A549 (cell line): Measurements from ENCODE around the gene DSCAML1. TPM values are rescaled to one million over a fixed set of nuclear protein-coding genes. Genes with fewer than 3 reads are reported as not detected.
A peak's percentile ranks its signal among the peaks of the same experiment; 100 is the strongest.

Experiments used
- ATAC-seq, 2 experiments: fragments of 200-7000 bp in 1 of 2; fragments of >200 bp in 1 of 2; cut with Nextera tagmentation in 1 of 2; cut with Tn5 transposase in 1 of 2; 3 replicates each; pipeline versions ENCODE4 v1.8.0 to v1.9.1; 2018 to 2020; ENCODE audit warnings: mild to moderate bottlenecking in 1 of 2, moderate library complexity in 1 of 2
- CTCF ChIA-PET: fragments of 300-600 bp; sonication (Branson Sonifier 250); formaldehyde crosslinking; extraction: SDS; loops from one replicate; lab custom pipeline; 2021; ENCODE audit warnings: antibody characterized with exemption, inconsistent platforms; lab: Yijun Ruan, JAX
- POLR2A ChIA-PET: fragments of 350-600 bp; formaldehyde crosslinking; extraction: SDS; loops from one replicate; lab custom pipeline; 2021; ENCODE audit warnings: antibody characterized with exemption, inconsistent platforms; lab: Yijun Ruan, JAX
- DNase-seq, 2 experiments: peaks; one replicate each; pipeline versions ENCODE4 v3.0.0 to v3.0.0-alpha.2; 2011 to 2016; ENCODE audit warnings: low read depth in 1 of 2, low spot score in 1 of 2
- FAIRE-seq: peaks from 2 replicates; lab custom pipeline; 2011; peaks lifted over from hg19 to GRCh38; lab: Jason Lieb, UNC
- H3K27ac ChIP-seq, 2 experiments: fragments of >200 bp; sonication (Bioruptor Twin); formaldehyde crosslinking; 3 replicates each; pipeline ENCODE4 v1.5.1; 2016 to 2017
- H3K4me1 ChIP-seq: fragments of >200 bp; sonication (Bioruptor Twin); formaldehyde crosslinking; 3 replicates; pipeline ENCODE4 v1.6.1; 2016
- H3K4me2 ChIP-seq: fragments of >200 bp; sonication (Bioruptor Twin); formaldehyde crosslinking; 3 replicates; pipeline ENCODE4 v1.6.1; 2016
- H3K4me3 ChIP-seq: fragments of >200 bp; sonication (Bioruptor Twin); formaldehyde crosslinking; 3 replicates; pipeline ENCODE4 v1.5.1; 2016
- H3K9me3 ChIP-seq: fragments of >200 bp; sonication (Bioruptor Twin); formaldehyde crosslinking; 3 replicates; pipeline ENCODE4 v1.6.1; 2016
- CEBPB ChIP-seq, 2 experiments: fragments of >200 bp in 1 of 2; sonication (Bioruptor Twin) in 1 of 2; formaldehyde crosslinking in 1 of 2; IDR thresholded peaks; 2 replicates each; pipeline ENCODE4 v1.6.1; 2012 to 2016
- CHD2 ChIP-seq: fragments of 150-350 bp; IDR thresholded peaks from 2 replicates; pipeline ENCODE4 v1.6.1; 2014; ENCODE audit warnings: low read length; ENCODE audit not compliant: partially characterized antibody
- CHD4 ChIP-seq: fragments of 200-600 bp; sonication (generic); IDR thresholded peaks from 2 replicates; pipeline ENCODE4 v1.6.1; 2016; ENCODE audit warnings: antibody characterized with exemption, mild to moderate bottlenecking, borderline replicate concordance
- CTCF ChIP-seq: fragments of >200 bp; sonication (Bioruptor Twin); formaldehyde crosslinking; IDR thresholded peaks from 3 replicates; pipeline ENCODE4 v1.5.1; 2016
- EP300 ChIP-seq, 2 experiments: fragments of >200 bp; sonication (Bioruptor Twin); formaldehyde crosslinking; IDR thresholded peaks; 2 replicates in 1 of 2; 3 replicates in 1 of 2; pipeline ENCODE4 v1.6.1; 2016 to 2017
- FOSB ChIP-seq: fragments of 250-450 bp; sonication (Bioruptor Pico); IDR thresholded peaks from 2 replicates; pipeline ENCODE4 v1.5.0; 2020; ENCODE audit warnings: mild to moderate bottlenecking, moderate library complexity
- FOSL2 ChIP-seq, 2 experiments: fragments of 450-650 bp in 1 of 2; fragments of >200 bp in 1 of 2; sonication (Bioruptor Twin) in 1 of 2; formaldehyde crosslinking; IDR thresholded peaks; 2 replicates each; pipeline versions ENCODE4 v1.5.0 to v1.6.1; 2016 to 2020; ENCODE audit warnings: mild to moderate bottlenecking in 1 of 2, moderate library complexity in 1 of 2
- FOXS1 ChIP-seq: fragments of 250-450 bp; sonication (Bioruptor Pico); IDR thresholded peaks from 2 replicates; pipeline ENCODE4 v1.5.0; 2020; ENCODE audit warnings: mild to moderate bottlenecking, moderate library complexity
- HDAC2 ChIP-seq: fragments of 200-600 bp; sonication (generic); IDR thresholded peaks from 2 replicates; pipeline ENCODE4 v1.6.1; 2016
- HEYL ChIP-seq: fragments of 250-450 bp; sonication (Bioruptor Pico); IDR thresholded peaks from 2 replicates; pipeline ENCODE4 v1.8.0; 2021; ENCODE audit warnings: mild to moderate bottlenecking, moderate library complexity
- HOXA7 ChIP-seq: fragments of 250-450 bp; sonication (Bioruptor Pico); IDR thresholded peaks from 2 replicates; pipeline ENCODE4 v1.5.0; 2020; ENCODE audit warnings: mild to moderate bottlenecking, moderate library complexity
- KDM5A ChIP-seq: fragments of 200-600 bp; sonication (generic); IDR thresholded peaks from 2 replicates; pipeline ENCODE4 v1.6.1; 2016; ENCODE audit warnings: antibody characterized with exemption, mild to moderate bottlenecking
- MYC ChIP-seq: IDR thresholded peaks from 2 replicates; pipeline ENCODE4 v1.6.1; 2012; ENCODE audit warnings: mild to moderate bottlenecking, inconsistent platforms, low read length, improper control_type of control experiment, borderline replicate concordance
- NPAS2 ChIP-seq: fragments of 250-450 bp; sonication (Bioruptor Pico); IDR thresholded peaks from 2 replicates; pipeline ENCODE4 v1.8.0; 2022; ENCODE audit warnings: mild to moderate bottlenecking, moderate library complexity, borderline replicate concordance
- NR3C1 ChIP-seq: fragments of >200 bp; sonication (Bioruptor Twin); formaldehyde crosslinking; IDR thresholded peaks from 3 replicates; pipeline ENCODE4 v1.6.1; 2017
- PHF8 ChIP-seq: fragments of 200-600 bp; sonication (generic); IDR thresholded peaks from 2 replicates; pipeline ENCODE4 v1.6.1; 2016; ENCODE audit warnings: low read depth, mild to moderate bottlenecking, antibody characterized with exemption, moderate library complexity, borderline replicate concordance
- POLR2A ChIP-seq: IDR thresholded peaks from 2 replicates; pipeline ENCODE4 v1.6.1; 2012; ENCODE audit warnings: mild to moderate bottlenecking, low read length
- RAD21 ChIP-seq, 2 experiments: fragments of >200 bp in 1 of 2; sonication (Bioruptor Twin) in 1 of 2; formaldehyde crosslinking in 1 of 2; IDR thresholded peaks in 1 of 2; conservative IDR thresholded peaks in 1 of 2; 2 replicates in 1 of 2; 3 replicates in 1 of 2; pipeline ENCODE4 v1.6.1; 2012 to 2018; ENCODE audit warnings: inconsistent platforms in 1 of 2
- RFX5 ChIP-seq: fragments of 450-650 bp; IDR thresholded peaks from 2 replicates; pipeline ENCODE4 v1.7.1; 2014; ENCODE audit warnings: antibody characterized with exemption, mild to moderate bottlenecking, moderate library complexity
- SMC3 ChIP-seq: fragments of >200 bp; sonication (Bioruptor Twin); formaldehyde crosslinking; IDR thresholded peaks from 3 replicates; pipeline ENCODE4 v1.6.1; 2018; ENCODE audit warnings: inconsistent platforms
- SREBF2 ChIP-seq: fragments of 450-650 bp; IDR thresholded peaks from 2 replicates; pipeline ENCODE4 v1.6.1; 2014; ENCODE audit warnings: mild to moderate bottlenecking, moderate library complexity
- TP53 ChIP-seq: fragments of 250-450 bp; sonication (Bioruptor Pico); IDR thresholded peaks from 2 replicates; pipeline ENCODE4 v1.5.0; 2021; ENCODE audit warnings: mild to moderate bottlenecking, moderate library complexity
- ZC3H11A ChIP-seq: fragments of 450-650 bp; IDR thresholded peaks from 2 replicates; pipeline ENCODE4 v1.6.1; 2014; ENCODE audit warnings: antibody characterized with exemption, mild to moderate bottlenecking
- ZNF302 ChIP-seq: fragments of 250-450 bp; sonication (Bioruptor Pico); IDR thresholded peaks from 2 replicates; pipeline ENCODE4 v1.9.0; 2021; ENCODE audit warnings: inconsistent platforms, mild to moderate bottlenecking, moderate library complexity
- ZSCAN20 ChIP-seq: fragments of 250-450 bp; sonication (Bioruptor Pico); IDR thresholded peaks from 2 replicates; pipeline ENCODE4 v1.8.0; 2022; ENCODE audit warnings: mild to moderate bottlenecking, moderate library complexity
- WGBS: methylation state at CpG from one replicate; pipeline ENCODE4 v1.1.6; 2017; ENCODE audit errors: missing lambda C conversion rate; 5-methylcytosine and 5-hydroxymethylcytosine counted together
- polyA plus RNA-seq, 4 experiments: library from polyadenylated mRNA; depleted of rRNA in 3 of 4; stranded (reverse); fragments of >200 nt; fragmentation: RNase III in 1 of 4; extraction: RNeasy Plus Mini Kit Qiagen cat#74134 plus additional on column Dnase treatment in 1 of 4; gene quantifications; 2 replicates in 3 of 4; 3 replicates in 1 of 4; pipeline ENCODE4 v1.2.3, GENCODE V29; 2011 to 2017
- TF ChIP-seq, protein P1 (sequence below): IDR thresholded peaks from 2 replicates; pipeline ENCODE4 v1.6.1; 2012
- TF ChIP-seq, protein P2 (sequence below): fragments of 250-450 bp; sonication (Bioruptor Pico); IDR thresholded peaks from 2 replicates; pipeline ENCODE4 v1.5.0; 2020; ENCODE audit warnings: low read depth, mild to moderate bottlenecking, moderate library complexity

The DSCAML1 gene
- polyA plus RNA-seq, 2 of the 4 experiments (the other 2 are of a cell fraction) = 0.12 to 0.31 TPM

GRCh38 chr11:117796456-117796871 lies 552 bp downstream of the DSCAML1 start (continued):
- no peak for TF ChIP-seq CTCF
- TF ChIP-seq ZC3H11A = no peak
- TF ChIP-seq, all 56 proteins: peak for 0

GRCh38 chr11:117795638-117796455 lies 1.2 kb downstream of the DSCAML1 start:
- 94% methylated on average over 9 of the region's 53 CpGs for WGBS
- ChIA-PET POLR2A (no interaction called here), CTCF (no interaction called here)
- Histone ChIP-seq H3K4me1 (no peaks in the 10 kb centered on the region), H3K4me3 (peak overlapping the region; percentile 49), H3K4me2 (peak overlapping the region; percentile 98), H3K27ac (no peak overlapping the region; a peak in 1 of 6 replicates), H3K9me3 (no peaks in the 10 kb centered on the region)
- no peak for DNase-seq
- ATAC-seq = peak in 1 of 2 experiments; percentile 25; a peak in 2 of 6 replicates
- TF ChIP-seq ZNF302 (CRISPR knock-in tag) (no peak), FOSL2 (IDR thresholded peaks at IDR 0.05) (no peak), FOSL2 (CRISPR knock-in tag; IDR thresholded peaks at IDR 0.05) (no peak), FOSB (CRISPR knock-in tag) (no peak), SMC3 (no peak), KDM5A (no peak), SREBF2 (no peak), NPAS2 (CRISPR knock-in tag) (no peak), CTCF (no peak), EP300 (IDR thresholded peaks at IDR 0.05) (no peak), PHF8 (no peak), POLR2A (no peak), TP53 (CRISPR knock-in tag) (no peak)
- no peak for FAIRE-seq

DNA sequence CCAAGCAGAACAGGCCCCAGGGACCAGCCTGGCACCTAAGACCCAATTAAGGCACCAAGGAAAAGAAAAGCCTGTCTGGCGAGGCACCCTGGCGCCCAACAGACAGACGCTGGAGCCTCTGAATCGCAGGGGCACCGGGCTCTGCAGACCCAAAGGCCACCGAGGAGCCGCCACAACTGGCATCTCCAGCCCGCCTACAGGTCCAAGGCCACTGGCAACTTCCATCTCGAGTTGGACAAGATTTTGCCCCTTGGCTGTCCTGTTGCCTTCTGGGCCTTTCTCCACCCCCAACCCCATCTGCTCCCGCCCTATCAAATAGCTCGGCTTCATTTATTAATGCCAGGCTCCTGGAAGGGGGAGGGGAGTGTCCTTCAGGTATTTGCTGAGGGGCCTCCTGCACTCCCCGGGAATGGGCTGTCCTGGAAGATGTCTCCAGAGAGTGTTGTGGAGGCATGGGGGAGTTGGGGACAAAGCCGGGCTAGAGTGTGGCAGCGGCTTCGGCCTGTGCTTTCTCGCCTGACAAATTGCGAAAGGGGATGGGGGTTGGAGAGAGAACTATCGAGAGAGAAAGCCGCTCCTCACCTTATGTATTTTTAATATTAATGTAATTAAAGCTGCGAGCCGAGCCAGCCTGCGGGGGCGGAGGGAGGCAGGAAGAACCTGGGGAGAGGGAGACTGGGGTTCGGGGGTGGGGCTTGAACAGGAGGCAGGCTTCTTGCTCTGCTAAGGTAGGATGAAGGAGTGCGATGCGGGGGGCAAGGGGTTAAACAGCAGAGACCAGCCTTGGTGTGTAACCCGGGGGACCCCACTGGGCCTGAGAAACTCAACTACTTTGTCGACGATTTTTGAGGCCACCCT lies 2.0 kb downstream of the DSCAML1 start:
- no peak for TF ChIP-seq CHD2
- no peak for TF ChIP-seq CEBPB (IDR thresholded peaks at IDR 0.05)
- TF ChIP-seq, protein P1, sequence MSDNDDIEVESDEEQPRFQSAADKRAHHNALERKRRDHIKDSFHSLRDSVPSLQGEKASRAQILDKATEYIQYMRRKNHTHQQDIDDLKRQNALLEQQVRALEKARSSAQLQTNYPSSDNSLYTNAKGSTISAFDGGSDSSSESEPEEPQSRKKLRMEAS = no peak
- no peak for TF ChIP-seq HEYL (CRISPR knock-in tag)
- TF ChIP-seq, protein P2, sequence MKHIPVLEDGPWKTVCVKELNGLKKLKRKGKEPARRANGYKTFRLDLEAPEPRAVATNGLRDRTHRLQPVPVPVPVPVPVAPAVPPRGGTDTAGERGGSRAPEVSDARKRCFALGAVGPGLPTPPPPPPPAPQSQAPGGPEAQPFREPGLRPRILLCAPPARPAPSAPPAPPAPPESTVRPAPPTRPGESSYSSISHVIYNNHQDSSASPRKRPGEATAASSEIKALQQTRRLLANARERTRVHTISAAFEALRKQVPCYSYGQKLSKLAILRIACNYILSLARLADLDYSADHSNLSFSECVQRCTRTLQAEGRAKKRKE (CRISPR knock-in tag) = no peak
- no peak for TF ChIP-seq POLR2A
- no peak for TF ChIP-seq FOSB (CRISPR knock-in tag)
- TF ChIP-seq MYC = no peak
- no peak for TF ChIP-seq CHD4
- TF ChIP-seq RAD21 (conservative IDR thresholded peaks at IDR 0.05 in 1 of 2, IDR thresholded peaks at IDR 0.05 in 1 of 2) = no peak
- TF ChIP-seq FOXS1 (CRISPR knock-in tag) = no peak
- TF ChIP-seq NPAS2 (CRISPR knock-in tag) = no peak
- no peak for TF ChIP-seq HOXA7 (CRISPR knock-in tag)
- TF ChIP-seq ZSCAN20 (CRISPR knock-in tag) = no peak
- TF ChIP-seq HDAC2 = no peak
- TF ChIP-seq RFX5 = no peak
- TF ChIP-seq NR3C1 = no peak
- H3K4me2 ChIP-seq = no peak overlapping the region
- no peaks in the 10 kb centered on the region for H3K4me1 ChIP-seq
- POLR2A ChIA-PET = no interaction called here
- FAIRE-seq (no peak), DNase-seq (no peak), ATAC-seq (no peak)
- WGBS = 76% methylated on average over 19 of the region's 29 CpGs
- no peak overlapping the region for H3K4me3 ChIP-seq
- no peak overlapping the region for H3K27ac ChIP-seq
- CTCF ChIA-PET = interaction anchor here (2.0 kb wide), 1 partner anchor 152 kb away, joined by 4 read pairs; no protein-coding TSS in a partner anchor
- no peaks in the 10 kb centered on the region for H3K9me3 ChIP-seq
